Neural cell (in vitro differentiated cells): ENCODE measurements around the gene RTTN. TPM values are rescaled to one million over a fixed set of nuclear protein-coding genes. Genes with fewer than 3 reads are reported as not detected.

Experiments used
- H2AFZ ChIP-seq: fragments of 200-600, 300-800 bp; sonication (generic), shearing (Covaris generic); 2 replicates; pipeline ENCODE4 v1.6.0; 2014; ENCODE audit warnings: low read depth, mild to moderate bottlenecking, antibody characterized with exemption, low read length, moderate library complexity
- H3F3A ChIP-seq: fragments of 200-600 bp; shearing (Covaris generic); 2 replicates; pipeline ENCODE4 v1.6.1; 2016; ENCODE audit warnings: mild to moderate bottlenecking, moderate library complexity, mixed read lengths, antibody characterized with exemption, low read length; ENCODE audit not compliant: insufficient read depth, poor library complexity, severe bottlenecking
- H3K27ac ChIP-seq: fragments of 200-600, 300-800 bp; sonication (generic), shearing (Covaris generic); 2 replicates; pipeline ENCODE4 v1.5.1; 2014; ENCODE audit warnings: mild to moderate bottlenecking, low read length, moderate library complexity
- H3K27me3 ChIP-seq: fragments of 300-800, 200-600 bp; sonication (generic), shearing (Covaris generic); 2 replicates; pipeline ENCODE4 v1.6.0; 2014; ENCODE audit warnings: mild to moderate bottlenecking, low read depth, low read length, moderate library complexity; ENCODE audit not compliant: insufficient read depth
- H3K36me3 ChIP-seq: fragments of 300-800, 200-600 bp; sonication (generic), shearing (Covaris generic); 2 replicates; pipeline ENCODE4 v1.5.1; 2014; ENCODE audit warnings: mild to moderate bottlenecking, antibody characterized with exemption, low read length, moderate library complexity; ENCODE audit not compliant: insufficient read depth
- H3K4me2 ChIP-seq: fragments of 300-800, 200-600 bp; sonication (generic), shearing (Covaris generic); 2 replicates; pipeline ENCODE4 v1.6.0; 2014; ENCODE audit warnings: mild to moderate bottlenecking, low read length
- H3K4me3 ChIP-seq: fragments of 300-800, 200-600 bp; sonication (generic), shearing (Covaris generic); 2 replicates; pipeline ENCODE4 v1.5.1; 2014; ENCODE audit warnings: mild to moderate bottlenecking, low read length, moderate library complexity
- H3K79me2 ChIP-seq: fragments of 200-600 bp; shearing (Covaris generic); replicated peaks from 2 replicates; pipeline ENCODE4 v1.6.0; 2014; ENCODE audit warnings: mild to moderate bottlenecking, low read length, moderate library complexity; ENCODE audit not compliant: insufficient read depth
- H3K9ac ChIP-seq: fragments of 300-800, 200-600 bp; sonication (generic), shearing (Covaris generic); 2 replicates; pipeline ENCODE4 v1.6.1; 2016; ENCODE audit warnings: mild to moderate bottlenecking, low read length, mixed read lengths
- H3K9me2 ChIP-seq: fragments of 200-600 bp; shearing (Covaris generic); 2 replicates; pipeline ENCODE4 v1.6.1; 2016; ENCODE audit warnings: mild to moderate bottlenecking, low read length, mixed read lengths; ENCODE audit not compliant: insufficient read depth
- H3K9me3 ChIP-seq: fragments of 200-600, 300-800 bp; sonication (generic), shearing (Covaris generic); 2 replicates; pipeline ENCODE4 v1.6.1; 2016; ENCODE audit warnings: mild to moderate bottlenecking, mixed run types, low read length, moderate library complexity, mixed read lengths
- H4K20me1 ChIP-seq: fragments of 200-600 bp; shearing (Covaris generic); 2 replicates; pipeline ENCODE4 v1.6.1; 2016; ENCODE audit warnings: mild to moderate bottlenecking, mixed run types; ENCODE audit not compliant: insufficient read depth
- EP300 ChIP-seq: fragments of 450-650 bp; conservative IDR thresholded peaks from 2 replicates; pipeline ENCODE4 v1.6.1; 2014; ENCODE audit warnings: antibody characterized with exemption, mild to moderate bottlenecking, moderate library complexity; ENCODE audit not compliant: poor library complexity, severe bottlenecking
- EZH2 ChIP-seq: fragments of 200-600, 300-800 bp; shearing (Covaris generic), sonication (generic); IDR thresholded peaks from 2 replicates; pipeline ENCODE4 v1.6.1; 2014; ENCODE audit warnings: antibody characterized with exemption, low read length, borderline replicate concordance, mild to moderate bottlenecking; ENCODE audit not compliant: insufficient read depth, poor library complexity, severe bottlenecking
- MXI1 ChIP-seq: fragments of 450-650 bp; conservative IDR thresholded peaks from 2 replicates; pipeline ENCODE4 v1.6.1; 2014; ENCODE audit warnings: antibody characterized with exemption, mild to moderate bottlenecking; ENCODE audit not compliant: poor library complexity, severe bottlenecking
- POLR2AphosphoS5 ChIP-seq: IDR thresholded peaks from 2 replicates; pipeline ENCODE4 v1.6.1; 2012
- RAD21 ChIP-seq: fragments of 450-650 bp; conservative IDR thresholded peaks from 2 replicates; pipeline ENCODE4 v1.6.1; 2014; ENCODE audit warnings: antibody characterized with exemption, mild to moderate bottlenecking, moderate library complexity
- REST ChIP-seq: IDR thresholded peaks from 2 replicates; pipeline ENCODE4 v1.6.1; 2012; ENCODE audit warnings: borderline replicate concordance
- SMC3 ChIP-seq: fragments of 450-650 bp; conservative IDR thresholded peaks from 2 replicates; pipeline ENCODE4 v1.6.1; 2014; ENCODE audit warnings: antibody characterized with exemption, mild to moderate bottlenecking, moderate library complexity; ENCODE audit not compliant: poor library complexity
- TAF1 ChIP-seq: IDR thresholded peaks from 2 replicates; pipeline ENCODE4 v1.6.1; 2012; ENCODE audit warnings: low read depth
- polyA plus RNA-seq: library from polyadenylated mRNA; depleted of rRNA; stranded (reverse); fragments of >200 nt; gene quantifications from 2 replicates; pipeline ENCODE4 v1.2.3, GENCODE V29; 2014
- TF ChIP-seq, protein P1 (sequence below): fragments of 450-650 bp; IDR thresholded peaks from 2 replicates; pipeline ENCODE4 v1.5.1; 2014; ENCODE audit warnings: antibody characterized with exemption, mild to moderate bottlenecking, moderate library complexity; ENCODE audit not compliant: poor library complexity, severe bottlenecking

RTTN gene
- polyA plus RNA-seq, 1 donor from 2014 or later: 24.2 TPM

GRCh38 chr18:70074116-70074515, 131.4 kb downstream of the RTTN start:
- Histone ChIP-seq H3K79me2 (no peaks in the 10 kb centered on the region), H3K9ac (no peak overlapping the region), H3K9me3 (no peaks in the 10 kb centered on the region), H4K20me1 (no peaks in the 10 kb centered on the region), H3K4me3 (no peak overlapping the region), H3F3A (no peaks in the 10 kb centered on the region), H2AFZ (no peak overlapping the region), H3K27me3 (no peaks in the 10 kb centered on the region), H3K27ac (no peak overlapping the region), H3K4me2 (no peak overlapping the region), H3K9me2 (no peaks in the 10 kb centered on the region), H3K36me3 (no peaks in the 10 kb centered on the region)
- TF ChIP-seq EZH2 (no peak), REST (no peak), POLR2AphosphoS5 (no peak), SMC3 (no peak), RAD21 (no peak), EP300 (no peak), TAF1 (no peak), MXI1 (no peak)
- TF ChIP-seq, protein P1, sequence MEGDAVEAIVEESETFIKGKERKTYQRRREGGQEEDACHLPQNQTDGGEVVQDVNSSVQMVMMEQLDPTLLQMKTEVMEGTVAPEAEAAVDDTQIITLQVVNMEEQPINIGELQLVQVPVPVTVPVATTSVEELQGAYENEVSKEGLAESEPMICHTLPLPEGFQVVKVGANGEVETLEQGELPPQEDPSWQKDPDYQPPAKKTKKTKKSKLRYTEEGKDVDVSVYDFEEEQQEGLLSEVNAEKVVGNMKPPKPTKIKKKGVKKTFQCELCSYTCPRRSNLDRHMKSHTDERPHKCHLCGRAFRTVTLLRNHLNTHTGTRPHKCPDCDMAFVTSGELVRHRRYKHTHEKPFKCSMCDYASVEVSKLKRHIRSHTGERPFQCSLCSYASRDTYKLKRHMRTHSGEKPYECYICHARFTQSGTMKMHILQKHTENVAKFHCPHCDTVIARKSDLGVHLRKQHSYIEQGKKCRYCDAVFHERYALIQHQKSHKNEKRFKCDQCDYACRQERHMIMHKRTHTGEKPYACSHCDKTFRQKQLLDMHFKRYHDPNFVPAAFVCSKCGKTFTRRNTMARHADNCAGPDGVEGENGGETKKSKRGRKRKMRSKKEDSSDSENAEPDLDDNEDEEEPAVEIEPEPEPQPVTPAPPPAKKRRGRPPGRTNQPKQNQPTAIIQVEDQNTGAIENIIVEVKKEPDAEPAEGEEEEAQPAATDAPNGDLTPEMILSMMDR: no peak

DNA sequence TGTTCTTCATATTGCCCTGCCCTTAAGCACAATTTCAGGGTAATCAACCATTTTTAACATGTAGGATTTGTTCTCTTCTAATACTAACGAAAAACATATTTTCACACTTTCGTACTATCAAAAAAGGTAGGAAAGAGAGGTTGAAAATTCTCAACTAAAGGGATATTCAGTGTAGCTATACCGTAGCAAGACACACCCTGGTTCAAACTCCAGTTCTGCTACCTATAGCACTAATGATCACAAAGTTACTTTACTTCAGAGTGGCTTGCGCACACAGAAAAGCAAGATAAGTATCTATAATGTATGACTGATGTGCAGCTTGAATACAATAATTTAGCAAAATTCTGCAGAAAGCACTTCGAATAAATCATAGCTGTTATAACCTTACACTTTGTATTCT, 132.1 kb downstream of the RTTN start:
- Histone ChIP-seq H3K4me3 (no peak overlapping the region), H2AFZ (no peak overlapping the region), H3F3A (no peaks in the 10 kb centered on the region), H3K9me3 (no peaks in the 10 kb centered on the region), H3K27ac (no peak overlapping the region), H3K27me3 (no peaks in the 10 kb centered on the region), H3K9me2 (no peaks in the 10 kb centered on the region), H3K4me2 (no peak overlapping the region), H3K79me2 (no peaks in the 10 kb centered on the region), H3K36me3 (no peaks in the 10 kb centered on the region), H3K9ac (no peak overlapping the region), H4K20me1 (no peaks in the 10 kb centered on the region)
- TF ChIP-seq REST: no peak
- TF ChIP-seq, protein P1: no peak
- no peak for TF ChIP-seq POLR2AphosphoS5
- TF ChIP-seq SMC3: no peak
- no peak for TF ChIP-seq EZH2
- TF ChIP-seq MXI1: no peak
